HG02588 (cell line): ENCODE data around the gene PRKCA.

Experiments
- ATAC-seq: cut with Tn5 transposase; IDR thresholded peaks from one replicate; pipeline ENCODE4 v1.9.1; 2021; ENCODE audit warnings: mild to moderate bottlenecking, moderate library complexity; ENCODE audit not compliant: unreplicated experiment

PRKCA gene

DNA sequence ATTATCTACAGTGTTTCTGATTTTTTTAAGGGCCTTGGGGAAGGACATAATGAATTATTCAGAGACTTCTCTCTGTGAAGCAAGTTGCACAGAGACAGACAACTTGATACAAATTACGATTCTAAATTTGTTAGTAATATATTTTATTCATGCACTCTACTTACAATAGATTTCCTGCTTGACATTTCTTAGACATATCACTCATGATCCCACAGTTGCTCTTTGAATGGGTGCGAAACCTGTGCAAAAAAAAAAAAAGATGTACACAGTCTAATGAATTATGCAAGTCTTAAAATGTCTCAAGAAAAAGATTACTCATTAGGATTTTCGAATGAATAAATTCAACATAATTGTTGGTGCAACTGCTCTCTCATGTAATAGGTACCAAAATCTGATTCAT, 254.8 kb downstream of the PRKCA start:
- ATAC-seq: no peak

DNA sequence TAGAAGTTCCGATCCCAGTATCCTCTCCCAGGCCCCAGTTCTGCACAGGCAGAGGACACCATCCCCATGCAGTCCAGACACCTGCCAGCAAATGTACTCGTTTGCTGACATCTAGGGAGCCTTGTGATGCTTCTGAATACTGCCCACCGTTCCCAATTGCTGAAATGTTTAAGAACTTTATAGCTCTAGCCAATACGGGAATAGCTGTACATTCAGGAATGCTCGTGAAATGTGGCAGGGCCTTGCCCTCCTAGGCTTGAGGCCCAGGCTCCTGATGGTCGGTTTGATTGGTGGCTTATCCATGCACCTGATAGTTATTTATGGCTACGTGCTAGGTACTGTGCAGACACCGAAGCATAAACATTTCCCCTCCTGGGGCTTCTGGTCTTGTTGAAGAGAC, 255.5 kb downstream of the PRKCA start:
- no peak for ATAC-seq

DNA sequence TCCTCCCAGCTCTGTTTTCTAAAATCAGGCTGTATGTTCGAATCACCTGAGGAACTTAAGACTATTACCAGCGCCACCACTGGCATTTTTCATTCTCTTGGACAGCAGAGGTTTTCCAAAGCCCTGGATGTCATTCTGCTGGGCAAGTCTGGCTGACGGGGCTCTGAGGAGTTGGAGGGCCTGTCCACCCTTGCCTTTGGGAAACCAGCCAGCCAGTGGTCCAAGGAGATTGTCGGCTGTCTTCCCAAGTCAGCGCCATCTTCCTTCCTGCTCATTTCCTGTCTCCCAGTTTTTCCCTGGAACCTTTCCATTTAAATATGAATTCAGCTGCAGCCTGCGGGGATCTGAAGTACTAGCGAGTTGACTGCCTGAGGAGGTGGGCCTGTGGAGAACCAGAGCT, 258.3 kb downstream of the PRKCA start:
- ATAC-seq: no peak

DNA sequence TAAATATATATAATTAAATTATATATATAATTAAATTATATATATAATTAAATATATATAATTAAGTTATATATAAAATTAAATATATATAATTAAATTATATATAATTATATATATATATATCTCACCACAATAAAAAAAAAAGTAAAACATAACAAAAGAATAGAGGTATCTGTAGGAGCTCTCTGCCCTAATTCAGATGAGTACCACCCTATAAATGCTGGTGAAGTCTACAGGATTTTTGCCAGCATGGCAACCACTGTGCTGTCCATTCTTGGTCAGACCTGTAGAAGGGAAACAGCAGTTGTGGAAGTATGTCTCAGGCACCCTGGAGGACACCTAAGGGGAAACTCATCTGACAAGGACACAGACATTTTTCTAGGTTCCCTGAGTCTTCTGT, 259.7 kb downstream of the PRKCA start:
- ATAC-seq: no peak

DNA sequence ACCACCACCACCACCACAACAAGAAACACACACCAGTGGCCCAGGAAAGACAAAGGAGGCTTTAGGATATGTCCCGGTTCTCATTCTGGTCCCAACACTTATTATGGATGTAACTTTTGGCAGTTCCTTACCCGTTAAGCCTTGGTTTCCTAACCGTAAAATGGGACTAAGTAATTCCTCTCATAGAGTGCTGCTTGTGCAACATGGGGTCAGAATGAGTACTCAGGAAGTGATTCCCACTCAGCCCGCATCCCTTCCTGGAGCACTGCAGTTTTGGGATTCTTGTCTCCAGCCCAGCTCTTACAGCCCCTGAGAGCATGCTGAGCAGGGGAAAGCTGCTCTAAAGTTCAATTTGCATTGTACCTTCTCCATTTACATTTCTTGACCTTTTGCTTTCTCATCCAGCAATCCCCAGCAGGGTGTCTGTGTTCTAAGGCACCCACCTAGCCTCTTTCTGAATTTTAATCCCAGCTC, 262.6 kb downstream of the PRKCA start:
- ATAC-seq: no peak

DNA sequence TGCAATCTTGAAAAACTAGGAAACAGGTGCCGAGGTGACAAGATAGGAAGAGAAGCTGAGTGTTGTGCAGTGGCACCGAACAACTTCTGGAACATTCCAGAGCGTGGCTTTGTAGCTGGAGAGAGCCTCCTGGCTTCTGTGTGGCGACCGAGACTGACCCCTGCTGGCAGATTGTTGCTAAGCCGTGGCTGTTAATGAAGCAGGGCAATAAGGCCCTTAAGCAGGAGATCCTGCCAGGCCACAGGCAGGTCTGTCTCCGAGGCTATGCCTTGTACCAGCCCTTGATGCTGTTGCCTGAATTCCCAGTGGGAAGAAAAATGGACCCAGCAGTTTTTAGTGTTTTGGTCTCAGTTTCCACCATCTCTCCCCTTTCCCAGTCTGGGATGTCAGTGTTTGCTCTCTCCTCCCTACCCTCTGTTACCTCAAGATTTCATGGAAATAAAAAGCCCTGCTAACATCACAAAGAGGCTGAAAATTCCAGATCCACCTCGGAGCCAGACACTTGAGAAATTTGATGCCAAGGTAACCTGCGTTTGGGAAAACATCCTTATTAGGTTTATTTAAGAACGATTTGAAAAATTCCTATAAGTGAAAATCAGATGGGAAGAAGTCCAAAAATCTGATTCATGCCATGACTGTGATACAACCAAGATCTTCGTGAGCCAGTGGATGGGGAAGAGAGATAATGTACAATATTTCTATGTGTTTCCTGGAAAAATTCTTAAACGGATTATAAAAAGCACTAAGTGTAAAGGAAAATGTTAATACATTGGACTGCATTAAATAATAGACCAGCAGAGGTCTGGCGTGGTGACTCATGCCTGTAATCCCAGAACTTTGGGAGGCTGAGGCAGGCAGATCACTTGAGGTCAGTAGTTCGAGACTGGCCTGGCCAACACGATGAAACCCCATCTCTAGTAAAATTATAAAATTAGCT, 265.1 kb downstream of the PRKCA start:
- peak; percentile 62 for ATAC-seq

DNA sequence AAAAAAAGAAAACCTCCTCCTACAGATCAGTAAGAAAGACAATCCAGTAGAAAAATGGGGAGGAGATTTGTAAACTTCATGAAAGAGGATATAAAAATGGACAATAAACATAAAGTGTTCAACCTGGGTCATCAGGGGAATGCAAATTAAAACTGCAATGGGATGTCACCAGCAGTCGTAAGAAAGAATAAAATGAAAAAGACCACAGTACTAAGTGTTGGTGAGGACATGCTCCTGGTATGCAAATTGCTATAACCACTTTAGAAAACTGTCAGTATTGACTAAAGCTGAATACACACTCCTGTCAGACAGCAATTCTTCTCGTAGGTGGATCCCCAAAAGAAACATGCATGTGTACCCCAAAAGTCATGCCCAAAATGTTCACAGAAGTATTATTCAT, 267.2 kb downstream of the PRKCA start:
- no peak for ATAC-seq

DNA sequence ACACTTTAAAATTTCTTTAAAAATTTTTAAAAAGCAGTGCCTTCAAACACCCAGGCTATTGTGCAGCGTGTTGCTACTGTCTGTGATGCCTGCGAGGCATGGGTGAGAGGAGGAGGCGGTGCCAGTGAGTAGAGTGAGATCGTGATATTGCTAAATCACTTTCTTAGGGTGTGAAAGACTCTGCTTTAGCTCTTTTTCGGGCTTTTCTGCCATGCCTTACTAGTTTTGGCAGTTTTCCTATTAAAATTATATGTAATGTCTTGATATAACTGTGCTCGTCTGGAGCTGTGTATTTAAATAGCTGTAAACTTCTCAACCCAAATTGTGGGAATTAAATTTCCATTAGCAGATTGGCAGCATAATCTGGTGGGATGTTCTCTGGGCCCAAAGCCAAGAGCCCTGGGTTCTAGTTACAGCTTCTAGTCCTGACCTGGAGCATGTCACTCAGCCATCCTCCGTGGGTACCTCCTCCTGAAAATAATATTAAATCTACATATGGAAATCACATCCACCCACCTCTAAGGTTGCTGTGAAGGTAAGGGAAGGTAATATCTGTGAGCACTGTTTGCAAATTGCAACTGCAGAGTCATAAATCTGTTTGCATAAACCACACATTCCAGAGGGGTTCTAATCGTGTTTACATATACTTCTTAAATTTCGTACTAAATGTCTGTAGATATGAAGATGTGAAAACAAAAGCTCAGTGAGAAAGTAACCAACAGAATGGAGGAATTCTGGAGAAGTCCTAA, 268.2 kb downstream of the PRKCA start:
- ATAC-seq: no peak

DNA sequence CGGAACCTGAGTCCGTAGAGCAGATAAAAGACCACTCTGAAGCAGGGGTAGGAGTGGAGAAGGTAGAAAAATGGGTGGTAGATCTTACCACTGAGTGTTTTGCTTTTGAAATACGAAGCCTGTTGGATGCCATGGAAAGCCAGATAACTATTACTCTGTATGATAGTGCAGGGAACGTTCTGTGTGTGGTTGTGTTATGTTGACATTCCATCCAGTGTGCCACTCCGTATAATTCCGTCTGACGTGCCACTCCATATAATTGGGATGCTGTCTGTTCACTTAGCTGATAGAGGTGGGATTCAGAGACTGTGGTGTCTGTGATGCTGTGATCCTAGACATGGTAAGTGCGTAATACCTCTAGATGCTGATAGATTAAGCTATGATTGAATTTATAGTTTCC, 269.3 kb downstream of the PRKCA start:
- ATAC-seq: no peak

DNA sequence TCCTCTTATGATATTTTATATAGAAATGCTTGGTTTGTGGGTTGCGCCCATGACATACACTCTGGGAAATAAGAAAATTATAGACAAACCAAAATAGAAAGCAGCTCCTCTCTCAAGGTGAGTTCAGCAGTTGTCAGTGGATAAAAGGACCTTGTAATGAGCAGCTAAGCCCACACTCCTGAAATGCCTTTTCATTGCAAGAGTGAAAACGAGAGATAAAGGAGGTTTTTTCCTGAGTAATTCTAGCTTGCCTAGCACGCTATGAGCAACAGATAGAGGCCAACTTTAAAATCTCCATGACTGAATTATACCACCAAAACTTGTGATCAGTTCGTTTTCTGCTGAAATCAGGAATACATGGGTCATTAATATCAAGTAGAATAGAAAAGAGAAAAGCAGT, 270.7 kb downstream of the PRKCA start:
- ATAC-seq: no peak

DNA sequence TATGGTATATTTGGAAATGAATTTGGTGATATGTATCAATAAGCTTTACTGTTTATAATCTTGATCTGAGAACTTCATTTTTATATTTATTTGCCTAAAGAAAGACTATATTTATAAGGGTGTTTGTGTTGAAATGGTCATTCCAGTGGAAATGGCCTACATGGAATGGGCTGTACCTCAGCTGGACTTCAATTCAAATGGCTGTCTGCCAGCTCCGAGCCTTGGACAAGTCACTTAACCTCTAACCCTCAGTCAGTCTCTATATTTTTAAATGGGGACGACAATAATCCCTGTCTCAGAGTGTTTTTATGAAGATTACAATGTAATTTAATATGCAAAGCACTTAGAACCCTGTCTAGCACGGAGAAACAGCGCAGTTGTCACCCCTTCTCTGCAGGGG, 271.7 kb downstream of the PRKCA start:
- ATAC-seq: no peak

DNA sequence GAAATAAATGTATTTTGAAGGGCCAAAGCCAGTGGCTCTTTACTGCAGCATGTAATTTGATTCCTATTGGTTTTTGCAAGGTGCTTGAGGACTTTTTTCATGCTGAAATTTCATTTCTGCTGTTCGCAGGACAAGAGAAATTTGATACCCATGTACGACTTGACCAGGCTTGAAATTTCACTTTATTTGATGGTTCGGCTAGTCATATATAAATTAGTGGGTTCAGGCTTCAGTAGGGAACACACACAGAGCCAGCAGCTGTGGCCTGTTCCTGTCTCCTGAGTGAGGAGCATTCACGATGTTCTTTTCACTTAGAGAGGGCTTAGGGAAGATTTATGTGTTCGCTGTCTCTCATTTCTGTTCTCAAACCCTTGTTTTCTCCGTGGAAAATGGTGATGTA, 274.1 kb downstream of the PRKCA start:
- ATAC-seq: no peak

DNA sequence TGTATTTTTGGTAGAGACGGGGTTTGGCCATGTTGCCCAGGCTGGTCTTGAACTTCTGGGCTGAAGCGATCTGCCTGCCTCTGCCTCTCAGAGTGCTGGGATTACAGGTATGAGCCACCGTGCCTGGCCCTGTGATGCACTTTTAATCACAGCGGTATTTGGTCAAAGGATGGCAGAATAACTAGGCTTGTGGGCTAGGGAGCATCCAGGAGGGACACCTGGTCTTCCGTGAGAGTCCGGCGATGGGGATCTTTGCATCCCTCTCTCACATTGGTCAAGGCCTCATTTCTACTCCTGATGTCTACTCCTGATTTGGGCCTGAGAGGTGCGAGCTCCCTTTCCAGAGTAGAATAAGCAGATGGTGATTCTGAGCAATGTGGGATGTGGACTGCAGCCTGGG, 274.6 kb downstream of the PRKCA start:
- no peak for ATAC-seq

DNA sequence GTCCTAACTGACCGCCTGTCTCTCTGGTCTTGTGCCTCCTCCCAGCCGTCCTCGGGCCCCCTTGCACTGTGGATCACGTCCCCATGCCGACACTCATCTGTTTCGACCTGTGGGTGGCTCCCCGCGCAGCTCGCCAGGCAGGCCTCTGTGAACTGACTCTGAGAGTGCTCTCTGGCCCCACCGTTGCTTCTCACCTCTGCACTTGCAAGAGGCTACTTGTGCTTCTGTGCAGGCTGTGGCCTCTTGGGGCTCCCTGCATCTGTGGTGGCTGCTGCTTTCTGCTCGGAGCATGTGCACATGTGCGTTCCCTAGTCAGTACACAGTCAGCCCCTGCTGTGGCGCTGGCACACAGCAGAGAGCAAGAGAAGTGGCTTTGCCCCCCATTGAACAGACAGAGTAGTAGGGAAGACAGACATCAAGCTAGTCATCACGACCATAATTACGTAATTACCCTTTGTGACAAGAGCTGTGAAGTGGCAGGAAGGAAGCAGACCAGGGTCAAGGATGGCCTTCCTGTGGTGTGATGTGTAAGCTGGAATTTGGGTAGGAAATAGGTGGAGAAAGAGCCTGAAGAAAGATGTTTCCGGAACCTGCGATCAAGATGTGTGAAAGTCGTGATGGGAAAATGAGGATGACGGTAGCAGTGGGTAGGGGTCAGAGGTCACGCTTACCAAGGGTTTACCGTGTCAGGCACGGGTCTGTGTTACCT, 276.5 kb downstream of the PRKCA start:
- ATAC-seq: no peak

DNA sequence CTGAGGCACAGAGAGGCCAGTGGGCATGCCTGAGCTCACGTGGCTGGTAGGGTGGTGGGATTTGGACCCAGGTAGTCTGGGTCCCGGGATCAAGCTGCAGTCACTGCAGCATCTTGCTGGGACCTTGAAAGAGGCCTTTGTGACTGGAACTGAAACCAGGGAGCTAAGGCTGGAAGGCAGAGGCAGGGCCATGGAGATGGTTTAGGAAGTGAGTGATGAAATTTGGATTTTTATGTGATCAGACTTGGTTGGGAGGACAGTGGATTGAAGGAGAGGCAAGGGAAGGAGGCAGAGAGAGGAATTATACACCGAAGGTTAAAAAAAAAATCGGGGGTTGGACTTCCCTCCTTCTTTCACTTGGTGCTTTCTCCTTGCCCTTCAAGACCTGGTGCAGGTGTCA, 277.1 kb downstream of the PRKCA start:
- no peak for ATAC-seq

DNA sequence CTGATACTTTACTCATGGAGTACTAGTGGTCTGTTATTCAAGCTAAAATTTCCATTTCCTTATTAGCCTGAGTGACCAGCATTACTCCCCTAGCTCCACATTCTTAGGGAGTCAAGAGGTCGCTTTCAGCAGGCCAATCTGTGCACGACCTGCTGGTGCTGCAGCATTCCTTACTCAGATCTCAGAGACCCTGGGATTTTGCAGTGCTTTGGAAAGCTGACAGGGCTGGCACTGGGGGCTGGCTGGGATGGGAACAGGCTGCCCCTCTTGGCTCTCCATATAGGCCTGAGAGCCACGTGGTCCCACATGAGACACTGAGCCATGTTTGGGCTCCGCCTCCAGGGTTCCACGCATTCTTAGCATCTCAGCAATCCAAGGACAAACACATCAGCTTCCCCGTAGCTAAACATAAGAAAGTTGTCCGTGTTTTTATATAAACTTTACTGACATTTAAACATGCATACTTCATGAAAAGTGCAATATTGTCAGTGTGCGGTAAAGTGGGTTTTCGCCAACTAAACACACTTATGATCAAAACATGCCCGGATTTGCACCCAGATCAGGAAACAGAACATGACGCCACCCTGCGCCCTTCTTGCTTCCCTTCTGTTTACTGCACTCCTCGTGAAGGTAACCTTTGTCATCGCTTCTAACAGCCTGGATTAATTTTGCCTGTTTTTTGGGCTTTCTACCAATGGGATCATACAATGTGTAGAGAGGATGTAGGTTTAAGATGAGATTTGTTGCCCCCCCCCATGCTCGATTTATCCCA, 278.0 kb downstream of the PRKCA start:
- ATAC-seq: no peak

DNA sequence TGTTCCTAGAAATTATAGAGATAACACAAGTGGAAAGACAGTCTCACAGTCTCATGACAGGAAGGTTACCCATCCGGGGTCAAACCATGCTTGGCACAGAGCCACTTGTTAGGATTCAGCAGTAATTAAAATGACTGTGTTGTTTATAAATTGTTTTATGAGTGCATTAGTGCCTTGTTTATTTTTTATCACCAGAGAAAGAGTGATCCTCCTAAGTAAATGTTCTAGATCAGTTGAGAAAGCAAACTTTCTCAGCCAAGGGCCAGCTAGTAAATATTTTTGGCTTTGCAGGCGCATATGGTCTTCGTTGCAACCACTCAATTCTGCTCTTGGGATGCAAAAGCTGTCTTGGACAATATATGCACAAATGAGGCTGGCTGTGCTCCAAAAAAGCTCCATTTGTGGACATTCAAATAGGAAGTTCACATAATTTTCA, 278.6 kb downstream of the PRKCA start:
- no peak for ATAC-seq

DNA sequence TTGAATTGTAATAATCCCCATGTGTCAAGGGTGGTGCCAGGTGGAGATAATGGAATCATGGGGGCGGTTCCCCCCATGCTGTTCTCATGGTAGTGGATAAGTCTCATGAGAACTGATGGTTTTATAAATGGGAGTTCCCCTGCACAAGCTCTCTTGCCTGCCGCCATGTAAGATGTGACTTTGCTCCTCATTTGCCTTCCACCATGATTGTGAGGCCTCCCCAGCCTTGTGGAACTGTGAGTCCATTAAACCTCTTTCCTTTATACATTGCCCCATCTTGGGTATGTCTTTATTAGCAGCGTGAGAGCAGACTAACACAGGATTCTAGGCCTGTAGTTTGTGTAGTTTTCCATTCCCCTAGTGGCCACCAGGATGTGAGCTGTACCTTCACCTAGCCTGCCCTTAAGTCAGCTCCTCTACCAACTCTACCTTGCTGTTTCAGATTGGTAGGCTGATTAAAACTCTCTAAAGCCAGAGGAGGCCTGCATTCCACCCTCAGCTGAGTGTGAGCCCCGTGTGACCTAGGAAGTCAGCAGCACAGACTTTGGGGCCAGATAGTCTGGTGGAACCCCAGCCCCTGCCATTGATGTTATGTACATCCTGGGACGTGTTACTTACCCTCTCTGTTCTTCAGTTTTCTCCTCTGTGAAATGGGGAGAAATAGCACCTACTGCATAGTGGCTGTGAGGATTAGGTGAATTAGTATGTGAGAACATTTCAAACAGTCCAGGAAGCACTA, 280.1 kb downstream of the PRKCA start:
- no peak for ATAC-seq

DNA sequence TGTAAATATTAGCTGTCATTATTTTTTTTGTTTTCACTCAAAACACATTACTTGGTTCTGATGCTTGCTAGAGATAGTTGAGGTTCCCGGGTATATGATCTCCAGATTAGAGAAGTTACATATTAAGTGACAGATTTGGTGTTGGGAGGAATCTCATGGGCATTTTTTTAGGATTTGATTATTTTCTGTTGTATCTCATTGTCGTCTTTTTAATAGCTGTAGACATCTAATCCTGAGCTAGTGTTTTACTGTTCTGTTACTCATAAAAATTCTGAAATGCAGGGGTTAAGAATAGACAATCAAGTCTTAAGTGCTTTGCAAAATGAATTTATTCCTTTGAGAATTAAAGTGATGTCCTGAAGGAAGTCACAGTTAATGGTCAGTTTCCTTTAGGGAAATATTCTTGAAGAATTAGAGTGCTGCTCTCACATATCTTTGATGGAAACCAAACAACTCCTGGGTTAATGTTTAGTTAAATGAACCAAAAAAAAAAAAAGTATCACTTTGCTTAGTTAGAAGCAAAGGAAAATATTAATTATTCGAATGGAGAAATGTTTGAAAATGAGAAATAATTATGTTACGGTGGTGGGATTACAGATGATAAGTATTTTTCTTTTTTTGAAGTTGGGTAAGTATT, 280.8 kb downstream of the PRKCA start:
- ATAC-seq: no peak

DNA sequence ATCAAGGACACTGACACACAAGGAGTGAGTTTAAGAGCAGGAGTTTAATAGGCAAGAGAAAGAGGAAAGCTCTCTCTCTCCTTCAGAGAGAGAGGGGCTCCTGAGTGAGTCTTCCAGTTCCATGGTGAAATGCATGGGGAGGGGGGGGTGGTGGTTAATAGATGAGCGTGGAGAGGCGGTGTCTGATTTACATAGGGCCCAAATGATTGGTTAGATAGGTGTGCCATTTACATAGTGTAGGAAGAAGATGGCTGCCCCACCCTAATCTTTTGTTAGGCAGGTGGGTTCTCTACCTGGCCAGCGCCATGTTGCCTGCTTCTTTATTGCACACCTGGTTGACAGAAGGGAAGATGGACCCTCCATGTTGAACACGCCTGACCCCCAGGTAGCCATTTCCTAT, 282.5 kb downstream of the PRKCA start:
- no peak for ATAC-seq
